Measurements from ENCODE around the gene STUM. TPM values are rescaled to one million over a fixed set of nuclear protein-coding genes. Genes with fewer than 3 reads are reported as not detected.

STUM gene
- polyA plus RNA-seq, 2 of the 4 experiments (the other 2 are of a cell fraction): not detected

DNA sequence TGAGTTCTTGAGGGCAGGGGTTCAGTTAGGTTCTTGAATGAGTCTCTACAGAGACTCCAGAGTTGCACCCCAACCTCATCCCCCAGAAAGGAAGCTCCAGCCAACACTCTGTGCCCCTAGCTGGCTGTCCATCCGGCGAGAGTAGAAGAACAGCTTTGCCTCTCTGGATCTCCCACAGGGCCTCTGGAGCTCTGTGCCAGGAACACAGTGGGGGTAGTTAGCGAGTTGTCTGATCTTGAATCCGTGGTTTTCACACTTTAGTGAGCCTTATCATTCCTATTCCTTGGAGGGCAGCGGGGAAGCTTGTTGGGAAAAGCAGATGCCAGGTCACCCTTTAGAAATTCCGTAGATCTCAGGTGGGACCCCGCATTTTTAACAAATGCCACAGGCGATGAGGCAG is 45.0 kb downstream of the STUM start:
- H3K4me3 ChIP-seq: no peak overlapping the region
- 61% methylated on average over 7 of the region's 8 CpGs for WGBS (ENCODE audit: missing lambda C conversion rate)
- ChIA-PET POLR2A (no interaction called here), CTCF (interaction anchor here (0.6 to 1.1 kb wide), 2 partner anchors 15 to 450 kb away, joined by 3 to 6 read pairs; no protein-coding TSS in a partner anchor)
- H3K4me2 ChIP-seq: no peak overlapping the region
- DNase-seq (ENCODE audit: low read depth in 1 of 2, low spot score in 1 of 2): no peak
- TF ChIP-seq POLR2AphosphoS2 (conservative IDR thresholded peaks at IDR 0.05; ENCODE audit: low read length) (no peak), SREBF2 (IDR thresholded peaks at IDR 0.05) (no peak), EHF (CRISPR knock-in tag; IDR thresholded peaks at IDR 0.05) (no peak), RARB (CRISPR knock-in tag; IDR thresholded peaks at IDR 0.05) (no peak), SMC3 (IDR thresholded peaks at IDR 0.05) (no peak), EP300 (IDR thresholded peaks at IDR 0.05) (no peak), CHD4 (IDR thresholded peaks at IDR 0.05; ENCODE audit: borderline replicate concordance) (no peak), KDM5A (IDR thresholded peaks at IDR 0.05) (no peak), RFX5 (IDR thresholded peaks at IDR 0.05) (no peak), JUN (IDR thresholded peaks at IDR 0.05) (no peak), TFCP2L1 (CRISPR knock-in tag; IDR thresholded peaks at IDR 0.05) (no peak), MAZ (IDR thresholded peaks at IDR 0.05; ENCODE audit: borderline replicate concordance, low read depth, low read length) (no peak), HEYL (CRISPR knock-in tag; IDR thresholded peaks at IDR 0.05) (no peak), ESRRA (IDR thresholded peaks at IDR 0.05; ENCODE audit: borderline replicate concordance, low read length) (no peak), NFE2L2 (conservative IDR thresholded peaks at IDR 0.05; ENCODE audit: low read length) (no peak), ZFP36 (IDR thresholded peaks at IDR 0.05; ENCODE audit: borderline replicate concordance, partially characterized antibody) (no peak), BHLHE40 (IDR thresholded peaks at IDR 0.05; ENCODE audit: low read depth, low read length) (no peak), POLR2A (IDR thresholded peaks at IDR 0.05; ENCODE audit: low read length) (no peak), FOSB (CRISPR knock-in tag; IDR thresholded peaks at IDR 0.05) (no peak)
- TF ChIP-seq, protein P1, sequence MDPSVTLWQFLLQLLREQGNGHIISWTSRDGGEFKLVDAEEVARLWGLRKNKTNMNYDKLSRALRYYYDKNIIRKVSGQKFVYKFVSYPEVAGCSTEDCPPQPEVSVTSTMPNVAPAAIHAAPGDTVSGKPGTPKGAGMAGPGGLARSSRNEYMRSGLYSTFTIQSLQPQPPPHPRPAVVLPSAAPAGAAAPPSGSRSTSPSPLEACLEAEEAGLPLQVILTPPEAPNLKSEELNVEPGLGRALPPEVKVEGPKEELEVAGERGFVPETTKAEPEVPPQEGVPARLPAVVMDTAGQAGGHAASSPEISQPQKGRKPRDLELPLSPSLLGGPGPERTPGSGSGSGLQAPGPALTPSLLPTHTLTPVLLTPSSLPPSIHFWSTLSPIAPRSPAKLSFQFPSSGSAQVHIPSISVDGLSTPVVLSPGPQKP (IDR thresholded peaks at IDR 0.05; ENCODE audit: low read depth, low read length): no peak
- H3K4me1 ChIP-seq: no peaks in the 10 kb centered on the region
- 0 out of 3 replicates have a peak, but pooled peaks cover 4% of the 10 kb centered on the region for H3K9me3 ChIP-seq
- H3K27ac ChIP-seq: no peak overlapping the region
- no peak for FAIRE-seq
- no peak for ATAC-seq

DNA sequence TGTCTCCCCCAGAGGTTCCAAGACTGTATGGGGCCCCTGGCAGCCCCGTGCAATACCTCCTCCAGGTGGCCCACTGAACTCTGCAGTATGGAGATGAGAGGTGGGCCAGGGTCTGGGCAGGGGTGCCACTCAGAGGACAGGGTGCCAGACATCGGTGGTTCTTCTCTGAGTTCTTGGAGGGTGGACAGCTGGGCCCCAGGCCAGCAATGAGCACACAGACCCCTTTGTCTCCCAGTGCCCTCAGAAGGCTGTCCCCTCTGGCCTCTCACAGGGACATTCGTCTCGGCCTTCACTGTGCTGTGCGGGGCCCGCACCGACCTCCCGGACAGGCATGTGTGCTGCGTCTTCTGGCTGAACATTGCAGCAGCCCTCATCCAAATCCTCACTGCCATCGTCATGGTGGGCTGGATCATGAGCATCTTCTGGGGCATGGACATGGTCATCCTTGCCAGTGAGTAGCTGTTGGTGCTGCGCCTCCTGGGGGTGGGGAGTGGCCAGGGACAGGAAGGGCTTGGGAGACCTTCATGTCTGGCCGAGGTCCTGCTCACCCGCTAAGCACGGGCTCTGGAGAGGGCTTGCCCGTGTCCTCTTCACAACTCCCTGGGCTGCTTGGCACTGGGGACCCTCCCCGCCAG is 48.1 kb downstream of the STUM start:
- peak in 1 of 2 experiments; percentile 56; a peak in 2 of 6 replicates for ATAC-seq
- H3K9me3 ChIP-seq: 0 out of 3 replicates have a peak, but pooled peaks cover 4% of the 10 kb centered on the region
- no peak overlapping the region for H3K4me2 ChIP-seq
- 63% methylated on average over 13 of the region's 16 CpGs for WGBS (ENCODE audit: missing lambda C conversion rate)
- no peak overlapping the region for H3K4me3 ChIP-seq
- no peaks in the 10 kb centered on the region for H3K4me1 ChIP-seq
- no peak for FAIRE-seq
- DNase-seq (ENCODE audit: low read depth in 1 of 2, low spot score in 1 of 2): no peak
- TF ChIP-seq ZNF302 (CRISPR knock-in tag; IDR thresholded peaks at IDR 0.05) (no peak), NPAS2 (CRISPR knock-in tag; IDR thresholded peaks at IDR 0.05; ENCODE audit: borderline replicate concordance) (no peak), PHF8 (IDR thresholded peaks at IDR 0.05; ENCODE audit: borderline replicate concordance, low read depth) (no peak), RFX5 (IDR thresholded peaks at IDR 0.05) (no peak), EHF (CRISPR knock-in tag; IDR thresholded peaks at IDR 0.05) (no peak), HOXA7 (CRISPR knock-in tag; IDR thresholded peaks at IDR 0.05) (no peak), NR3C1 (IDR thresholded peaks at IDR 0.05) (no peak), POLR2AphosphoS2 (conservative IDR thresholded peaks at IDR 0.05; ENCODE audit: low read length) (no peak), NFE2L2 (conservative IDR thresholded peaks at IDR 0.05; ENCODE audit: low read length) (no peak), CHD4 (IDR thresholded peaks at IDR 0.05; ENCODE audit: borderline replicate concordance) (no peak), HDAC2 (IDR thresholded peaks at IDR 0.05) (no peak), GATA3 (IDR thresholded peaks at IDR 0.05; ENCODE audit: borderline replicate concordance) (no peak)
- TF ChIP-seq, protein P2, sequence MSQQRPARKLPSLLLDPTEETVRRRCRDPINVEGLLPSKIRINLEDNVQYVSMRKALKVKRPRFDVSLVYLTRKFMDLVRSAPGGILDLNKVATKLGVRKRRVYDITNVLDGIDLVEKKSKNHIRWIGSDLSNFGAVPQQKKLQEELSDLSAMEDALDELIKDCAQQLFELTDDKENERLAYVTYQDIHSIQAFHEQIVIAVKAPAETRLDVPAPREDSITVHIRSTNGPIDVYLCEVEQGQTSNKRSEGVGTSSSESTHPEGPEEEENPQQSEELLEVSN (IDR thresholded peaks at IDR 0.05; ENCODE audit: borderline replicate concordance, low read depth): no peak
- TF ChIP-seq, protein P3, sequence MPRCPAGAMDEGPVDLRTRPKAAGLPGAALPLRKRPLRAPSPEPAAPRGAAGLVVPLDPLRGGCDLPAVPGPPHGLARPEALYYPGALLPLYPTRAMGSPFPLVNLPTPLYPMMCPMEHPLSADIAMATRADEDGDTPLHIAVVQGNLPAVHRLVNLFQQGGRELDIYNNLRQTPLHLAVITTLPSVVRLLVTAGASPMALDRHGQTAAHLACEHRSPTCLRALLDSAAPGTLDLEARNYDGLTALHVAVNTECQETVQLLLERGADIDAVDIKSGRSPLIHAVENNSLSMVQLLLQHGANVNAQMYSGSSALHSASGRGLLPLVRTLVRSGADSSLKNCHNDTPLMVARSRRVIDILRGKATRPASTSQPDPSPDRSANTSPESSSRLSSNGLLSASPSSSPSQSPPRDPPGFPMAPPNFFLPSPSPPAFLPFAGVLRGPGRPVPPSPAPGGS (IDR thresholded peaks at IDR 0.05): no peak
- TF ChIP-seq, protein P4, sequence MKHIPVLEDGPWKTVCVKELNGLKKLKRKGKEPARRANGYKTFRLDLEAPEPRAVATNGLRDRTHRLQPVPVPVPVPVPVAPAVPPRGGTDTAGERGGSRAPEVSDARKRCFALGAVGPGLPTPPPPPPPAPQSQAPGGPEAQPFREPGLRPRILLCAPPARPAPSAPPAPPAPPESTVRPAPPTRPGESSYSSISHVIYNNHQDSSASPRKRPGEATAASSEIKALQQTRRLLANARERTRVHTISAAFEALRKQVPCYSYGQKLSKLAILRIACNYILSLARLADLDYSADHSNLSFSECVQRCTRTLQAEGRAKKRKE (CRISPR knock-in tag; IDR thresholded peaks at IDR 0.05; ENCODE audit: low read depth): no peak
- TF ChIP-seq, protein P5, sequence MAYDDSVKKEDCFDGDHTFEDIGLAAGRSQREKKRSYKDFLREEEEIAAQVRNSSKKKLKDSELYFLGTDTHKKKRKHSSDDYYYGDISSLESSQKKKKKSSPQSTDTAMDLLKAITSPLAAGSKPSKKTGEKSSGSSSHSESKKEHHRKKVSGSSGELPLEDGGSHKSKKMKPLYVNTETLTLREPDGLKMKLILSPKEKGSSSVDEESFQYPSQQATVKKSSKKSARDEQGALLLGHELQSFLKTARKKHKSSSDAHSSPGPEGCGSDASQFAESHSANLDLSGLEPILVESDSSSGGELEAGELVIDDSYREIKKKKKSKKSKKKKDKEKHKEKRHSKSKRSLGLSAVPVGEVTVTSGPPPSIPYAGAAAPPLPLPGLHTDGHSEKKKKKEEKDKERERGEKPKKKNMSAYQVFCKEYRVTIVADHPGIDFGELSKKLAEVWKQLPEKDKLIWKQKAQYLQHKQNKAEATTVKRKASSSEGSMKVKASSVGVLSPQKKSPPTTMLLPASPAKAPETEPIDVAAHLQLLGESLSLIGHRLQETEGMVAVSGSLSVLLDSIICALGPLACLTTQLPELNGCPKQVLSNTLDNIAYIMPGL (CRISPR knock-in tag; IDR thresholded peaks at IDR 0.05; ENCODE audit: borderline replicate concordance): no peak
- TF ChIP-seq, protein P6, sequence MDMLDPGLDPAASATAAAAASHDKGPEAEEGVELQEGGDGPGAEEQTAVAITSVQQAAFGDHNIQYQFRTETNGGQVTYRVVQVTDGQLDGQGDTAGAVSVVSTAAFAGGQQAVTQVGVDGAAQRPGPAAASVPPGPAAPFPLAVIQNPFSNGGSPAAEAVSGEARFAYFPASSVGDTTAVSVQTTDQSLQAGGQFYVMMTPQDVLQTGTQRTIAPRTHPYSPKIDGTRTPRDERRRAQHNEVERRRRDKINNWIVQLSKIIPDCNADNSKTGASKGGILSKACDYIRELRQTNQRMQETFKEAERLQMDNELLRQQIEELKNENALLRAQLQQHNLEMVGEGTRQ (IDR thresholded peaks at IDR 0.05): no peak
- POLR2A ChIA-PET: no interaction called here
- H3K27ac ChIP-seq: no peak overlapping the region
- CTCF ChIA-PET: interaction anchor here (1.4 kb wide), 1 partner anchor 12 kb away, joined by 4 read pairs; no protein-coding TSS in a partner anchor

Measured in A549 (cell line).